HG03139 (cell line): ENCODE measurements around the gene CHST11.

ENCODE experiments used
- ATAC-seq: cut with Tn5 transposase; IDR thresholded peaks from one replicate; pipeline ENCODE4 v1.9.1; 2021; ENCODE audit not compliant: unreplicated experiment

CHST11 gene

DNA sequence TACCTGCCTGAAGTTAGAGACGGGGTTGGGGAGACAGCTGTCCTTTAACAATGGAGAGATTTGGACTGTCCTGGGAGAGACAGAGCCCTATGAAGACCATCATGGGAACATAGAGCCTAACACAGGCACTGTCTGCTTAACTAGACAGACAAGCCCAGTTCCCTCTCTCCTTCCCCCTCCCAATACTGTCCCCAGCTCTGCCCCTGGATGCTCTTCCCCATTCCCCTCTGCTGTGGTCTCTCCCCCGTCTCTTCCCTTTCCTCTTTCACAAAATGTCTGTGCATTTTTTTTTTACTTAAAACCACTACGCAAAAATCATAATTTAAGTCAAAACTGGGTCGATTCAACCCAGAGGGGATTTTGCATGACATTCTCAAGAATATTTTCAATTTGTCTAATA is 232.9 kb downstream of the CHST11 start:
- no peak for ATAC-seq

DNA sequence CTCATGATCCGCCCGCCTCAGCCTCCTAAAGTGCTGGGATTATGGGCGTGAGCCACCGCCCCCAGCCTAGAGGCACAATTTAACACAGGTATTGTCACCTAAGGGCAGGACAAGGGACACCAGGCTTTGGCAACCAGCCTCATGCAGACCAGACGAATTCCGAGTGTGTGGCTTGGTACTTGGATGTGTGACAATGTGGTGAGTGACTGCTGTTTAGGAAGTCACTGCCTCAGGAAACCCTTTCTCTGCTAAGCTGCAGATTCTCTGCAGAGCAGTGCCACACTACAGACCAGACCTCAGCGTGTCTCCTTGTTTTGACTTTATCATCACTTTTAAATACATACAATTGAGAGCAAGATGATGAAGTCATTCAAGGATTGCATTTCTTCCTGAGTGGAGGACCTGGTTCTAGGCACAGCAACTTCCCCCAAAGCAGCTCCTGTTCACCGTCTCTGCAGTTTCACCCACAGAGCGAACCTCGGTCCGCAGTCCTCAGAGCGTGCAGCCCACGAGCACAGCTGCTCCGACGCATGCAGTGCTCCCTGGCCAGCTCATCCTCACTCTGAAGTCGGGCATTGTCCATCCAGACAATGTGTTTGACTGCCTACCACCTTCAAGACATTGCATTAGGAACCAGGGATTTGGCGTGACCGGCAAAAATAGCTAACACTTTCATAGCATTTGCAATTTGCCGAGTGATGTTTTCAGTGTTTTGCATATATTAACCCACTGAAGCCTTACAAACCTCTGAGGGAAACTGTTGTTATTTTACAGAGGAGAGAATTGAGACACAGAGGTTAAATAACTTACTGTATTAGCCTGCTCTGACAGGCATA is 235.2 kb downstream of the CHST11 start:
- no peak for ATAC-seq

DNA sequence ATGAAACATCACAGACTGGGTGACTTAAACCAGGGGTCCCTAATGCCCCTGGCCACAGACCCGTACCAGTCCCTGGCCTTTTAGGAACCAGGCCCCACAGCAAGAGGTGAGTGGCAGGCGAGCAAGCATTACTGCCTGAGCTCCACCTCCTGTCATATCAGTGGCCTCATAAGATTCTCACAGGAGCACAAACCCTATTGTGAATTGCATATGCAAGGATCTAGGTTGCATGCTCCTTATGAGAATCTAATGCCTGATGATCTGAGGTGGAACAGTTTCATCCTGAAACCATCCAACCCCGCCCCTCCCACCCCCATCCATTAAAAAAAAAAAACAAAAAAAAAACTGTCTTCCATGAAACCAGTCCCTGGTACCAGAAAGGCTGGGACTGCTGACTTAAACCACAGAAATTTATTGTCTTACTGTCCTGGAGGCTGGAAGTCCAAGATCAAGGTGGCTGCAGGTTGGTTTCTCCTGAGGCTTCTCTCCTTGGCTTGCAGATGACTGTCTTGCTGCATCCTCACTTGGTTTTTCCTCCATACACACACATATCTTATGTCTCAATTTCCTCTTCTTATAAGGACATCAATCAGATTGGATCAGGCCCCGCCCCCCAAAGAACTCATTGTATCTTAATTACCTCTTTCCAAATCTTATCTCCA is 235.9 kb downstream of the CHST11 start:
- ATAC-seq: no peak

GRCh38 chr12:104693493-104693892 is 236.7 kb downstream of the CHST11 start:
- no peak for ATAC-seq

DNA sequence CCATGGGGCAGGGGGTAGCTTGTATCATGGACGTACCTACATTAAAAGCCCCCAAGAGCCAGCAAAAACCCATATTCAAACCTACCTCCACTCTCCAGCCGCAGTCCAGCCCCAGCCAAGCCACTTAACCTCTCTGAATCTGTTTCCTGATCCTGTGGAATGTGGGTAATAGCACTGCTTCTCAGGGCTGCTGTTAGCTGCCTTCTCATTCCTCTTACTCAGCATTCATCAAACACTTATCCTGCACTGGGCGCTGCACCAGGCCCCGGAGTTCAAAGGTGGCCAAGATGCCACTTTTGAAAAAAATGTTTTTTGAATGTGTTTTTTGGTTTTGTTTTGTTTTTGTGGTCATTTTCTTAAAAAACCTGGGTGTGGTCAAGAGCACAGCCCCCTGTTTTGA is 237.4 kb downstream of the CHST11 start:
- ATAC-seq: no peak

- ATAC-seq: no peak
Observed at GRCh38 chr12:104694711-104695110, 238.0 kb downstream of the CHST11 start.

GRCh38 chr12:104695453-104696148 is 238.9 kb downstream of the CHST11 start:
- no peak for ATAC-seq

DNA sequence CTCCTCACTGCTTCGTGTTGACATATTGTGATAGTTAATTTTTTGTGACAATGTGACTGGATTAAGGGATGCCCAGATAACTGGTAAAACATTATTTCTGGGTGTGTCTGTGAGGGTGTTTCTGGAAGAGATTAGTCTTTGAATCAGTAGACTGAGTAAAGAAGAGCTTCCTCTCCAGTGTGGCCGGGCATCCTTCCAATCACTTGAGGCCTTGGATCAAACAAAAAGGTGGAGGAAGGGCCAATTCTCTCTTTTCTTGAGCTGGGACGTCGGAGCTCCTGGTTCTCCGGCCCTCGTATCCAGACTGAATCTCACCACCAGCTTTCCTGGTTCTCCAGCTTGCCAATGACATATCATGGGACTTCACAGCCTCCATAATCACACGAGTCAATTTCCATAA is 240.4 kb downstream of the CHST11 start:
- ATAC-seq: no peak

- no peak for ATAC-seq
Observed at GRCh38 chr12:104698871-104699270, 242.1 kb downstream of the CHST11 start.

- peak; percentile 44 for ATAC-seq
Observed at GRCh38 chr12:104699489-104700190, 242.9 kb downstream of the CHST11 start.

DNA sequence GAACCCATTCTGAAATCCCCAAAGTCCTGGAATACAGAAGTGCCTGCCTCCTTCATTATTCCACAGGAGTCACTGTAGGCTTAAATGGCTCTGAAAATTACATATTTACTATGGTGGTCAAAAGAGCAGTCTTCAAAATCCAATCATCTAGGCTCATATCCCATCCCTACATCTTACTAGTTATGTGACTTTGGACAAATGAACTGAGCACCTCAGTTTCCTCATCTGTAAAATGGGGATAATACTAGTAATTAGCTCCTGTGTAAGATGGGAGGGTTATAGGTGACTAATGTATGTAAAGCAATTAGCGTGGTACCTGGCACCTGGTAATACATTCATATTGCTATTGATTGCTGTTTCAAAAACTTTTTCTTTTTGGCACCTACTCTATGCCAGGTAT is 243.6 kb downstream of the CHST11 start:
- ATAC-seq: no peak

- ATAC-seq: no peak
Observed at GRCh38 chr12:104701301-104701700, 244.6 kb downstream of the CHST11 start.

DNA sequence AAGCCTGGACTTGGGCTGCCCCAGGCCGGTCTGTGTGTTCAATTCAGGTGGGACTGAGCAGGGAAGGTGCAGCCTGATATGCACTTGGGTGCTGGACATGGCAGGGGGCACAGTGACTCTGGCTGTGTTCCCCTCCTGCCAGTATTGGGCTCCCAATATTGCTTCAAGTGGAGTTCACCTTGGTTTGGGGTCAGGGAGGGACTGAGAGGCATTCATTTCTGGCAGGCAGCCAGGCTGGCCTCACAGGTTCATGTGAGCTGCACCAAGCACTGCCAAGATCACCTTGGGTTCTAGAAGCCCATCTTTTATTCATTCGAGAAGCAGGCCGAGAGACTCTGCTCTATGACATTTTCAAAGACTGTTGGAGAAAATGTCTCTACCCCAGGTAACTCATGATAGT is 245.0 kb downstream of the CHST11 start:
- ATAC-seq: no peak

DNA sequence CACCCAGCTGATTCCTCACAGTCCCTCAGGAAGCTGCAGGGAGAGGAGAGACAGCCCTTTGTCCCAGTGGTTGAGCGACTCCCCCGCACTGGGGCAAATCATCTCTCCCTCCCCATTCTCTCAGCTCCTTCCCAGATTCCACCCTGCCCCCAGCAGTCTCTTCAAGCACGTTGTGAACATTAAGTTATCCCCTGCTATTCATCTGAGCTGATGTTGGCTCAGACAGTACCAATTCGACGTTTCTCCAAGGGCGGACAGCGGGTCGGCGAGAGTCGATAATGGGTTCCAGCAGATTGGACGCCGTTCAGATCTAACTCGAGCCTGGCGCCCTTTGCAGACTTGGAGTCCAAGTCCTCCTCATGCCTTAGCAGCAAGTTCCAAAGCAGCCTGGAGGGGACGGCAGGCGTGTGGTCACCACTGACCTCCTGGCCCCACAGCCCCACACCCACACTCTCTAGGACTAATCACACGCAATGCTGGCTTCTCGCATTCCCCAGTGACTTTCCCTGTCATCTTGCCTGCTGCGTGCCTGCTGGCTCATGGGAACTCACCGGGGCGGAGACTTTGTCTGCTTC is 245.9 kb downstream of the CHST11 start:
- no peak for ATAC-seq

DNA sequence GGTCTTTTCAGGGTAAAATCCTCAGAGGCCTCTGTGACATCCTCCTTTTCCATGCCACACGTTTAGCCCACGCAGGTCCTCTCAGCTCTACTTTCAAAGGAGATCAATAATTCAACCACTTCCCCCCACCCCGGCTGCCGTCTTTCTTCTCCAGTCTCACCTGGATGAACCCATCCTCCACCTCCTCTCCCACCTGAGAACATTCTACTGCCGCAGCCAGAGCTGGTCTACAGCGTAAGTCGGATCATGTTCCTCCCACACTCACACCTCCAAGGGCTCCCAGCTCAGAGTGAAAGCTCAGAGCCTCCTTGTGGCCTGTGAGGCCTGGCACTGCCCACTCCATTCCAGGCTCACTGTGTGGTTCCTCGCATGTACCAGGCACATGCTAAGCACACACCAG is 246.6 kb downstream of the CHST11 start:
- ATAC-seq: no peak

DNA sequence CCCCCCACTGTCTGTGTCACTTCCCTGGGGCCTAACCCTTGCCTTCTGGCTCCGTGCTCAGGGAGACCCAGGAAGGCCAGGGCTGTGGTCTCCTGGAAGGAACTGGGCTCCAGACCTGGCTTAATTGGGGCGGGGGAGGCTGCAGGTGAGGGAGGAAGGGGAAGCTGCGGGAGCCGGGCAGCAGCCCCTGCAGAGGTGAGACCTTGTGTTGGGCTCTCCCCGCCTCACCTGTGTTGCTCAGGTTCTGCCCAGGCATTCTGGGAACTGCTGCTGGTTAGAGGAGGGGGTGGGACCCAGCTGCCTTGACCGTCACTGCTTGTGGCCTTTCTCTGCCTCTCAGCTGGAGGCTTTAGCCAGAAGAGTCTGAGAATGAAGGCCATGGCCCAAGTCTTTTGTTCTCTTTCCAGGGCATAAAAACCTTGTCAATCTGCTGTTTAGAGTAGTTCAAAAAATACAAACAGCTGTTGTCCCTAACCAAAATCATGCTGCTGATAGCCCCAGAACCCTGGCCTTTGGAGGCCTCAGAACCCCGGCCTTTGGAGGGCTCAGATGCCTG is 247.6 kb downstream of the CHST11 start:
- no peak for ATAC-seq

- no peak for ATAC-seq
Observed at GRCh38 chr12:104707194-104707593, 250.4 kb downstream of the CHST11 start.

DNA sequence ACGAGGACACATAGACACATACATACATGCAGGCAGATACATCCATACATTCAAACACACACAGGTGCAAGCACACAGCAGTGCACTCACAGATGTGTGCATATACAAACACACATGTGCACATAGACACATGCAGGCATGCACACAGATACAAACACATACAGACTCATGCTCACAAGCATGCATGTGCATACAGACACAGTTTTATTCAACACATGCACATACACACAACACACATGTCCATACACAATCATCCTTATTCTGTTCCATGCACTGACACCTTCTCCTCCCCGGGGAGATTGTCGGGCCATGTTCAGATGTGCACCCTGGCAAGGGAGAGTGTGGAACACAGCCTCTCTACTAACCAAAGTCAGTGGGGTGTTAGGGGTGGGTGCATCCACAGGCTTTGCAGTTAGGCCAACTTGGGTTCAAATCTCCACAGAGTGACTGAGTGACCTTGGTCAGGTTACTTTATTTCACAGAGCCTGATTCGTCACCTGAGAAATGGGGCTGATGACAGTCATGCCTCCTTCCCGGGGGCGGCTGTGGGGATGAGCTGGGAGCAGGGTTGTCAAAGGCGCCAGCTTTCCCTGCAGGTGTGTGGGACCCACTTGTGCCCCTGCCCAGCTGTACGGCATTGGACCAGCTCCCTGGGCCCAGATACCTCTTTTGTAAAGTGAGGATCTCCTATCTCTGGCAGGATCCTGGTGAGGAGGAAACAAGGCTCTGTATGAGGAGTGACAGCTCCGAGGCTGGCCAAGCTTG is 251.2 kb downstream of the CHST11 start:
- ATAC-seq: no peak

GRCh38 chr12:104708891-104709290 is 252.1 kb downstream of the CHST11 start:
- no peak for ATAC-seq
